ENCODE data around the gene TOX2.

Gene TOX2

DNA sequence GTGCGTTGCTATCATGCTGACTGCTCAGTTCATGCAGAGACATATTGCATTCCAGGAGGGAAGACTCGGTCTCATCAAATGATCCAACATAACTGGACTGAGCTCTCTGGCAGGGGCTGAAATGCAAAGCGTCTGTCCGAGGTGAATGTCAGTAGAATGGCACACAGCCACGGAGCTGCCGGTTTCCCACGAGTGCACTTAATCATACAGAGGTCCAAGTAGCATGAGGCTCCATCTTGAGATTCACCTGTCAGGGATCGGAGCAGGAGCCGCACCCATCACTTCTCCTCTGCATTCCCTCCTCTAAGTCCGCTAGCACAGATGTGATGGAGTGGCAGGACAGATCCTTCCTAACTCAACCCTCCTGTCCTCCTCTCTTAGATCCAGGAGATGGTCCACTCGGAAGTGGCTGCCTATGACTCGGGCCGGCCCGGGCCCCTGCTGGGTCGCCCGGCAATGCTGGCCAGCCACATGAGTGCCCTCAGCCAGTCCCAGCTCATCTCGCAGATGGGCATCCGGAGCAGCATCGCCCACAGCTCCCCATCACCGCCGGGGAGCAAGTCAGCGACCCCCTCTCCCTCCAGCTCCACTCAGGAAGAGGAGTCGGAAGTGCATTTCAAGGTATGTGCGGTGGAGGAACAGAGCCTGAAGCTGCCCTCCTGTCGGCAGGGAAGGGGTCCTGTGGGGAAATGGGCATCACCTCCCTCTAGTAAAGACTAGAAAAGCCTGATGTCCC is 136.4 kb downstream of the TOX2 start:
- Histone ChIP-seq H3K27me3 (replicated peaks; ENCODE audit: control insufficient read depth, insufficient read depth, low read length, poor library complexity, severe bottlenecking) (no peaks in the 10 kb centered on the region), H3K9me3 (ENCODE audit: control insufficient read depth, low read length) (no peaks in the 10 kb centered on the region), H3K4me3 (ENCODE audit: insufficient read depth, low read depth, low read length, poor library complexity, severe bottlenecking) (no peak overlapping the region), H3K4me1 (ENCODE audit: control insufficient read depth, insufficient read depth, low read length, poor library complexity, severe bottlenecking) (no peaks in the 10 kb centered on the region), H3K27ac (ENCODE audit: insufficient read depth, low read length, poor library complexity, severe bottlenecking) (no peak overlapping the region), H3K36me3 (ENCODE audit: control insufficient read depth, insufficient read depth, low read length) (no peaks in the 10 kb centered on the region)
- no peak for DNase-seq

DNA sequence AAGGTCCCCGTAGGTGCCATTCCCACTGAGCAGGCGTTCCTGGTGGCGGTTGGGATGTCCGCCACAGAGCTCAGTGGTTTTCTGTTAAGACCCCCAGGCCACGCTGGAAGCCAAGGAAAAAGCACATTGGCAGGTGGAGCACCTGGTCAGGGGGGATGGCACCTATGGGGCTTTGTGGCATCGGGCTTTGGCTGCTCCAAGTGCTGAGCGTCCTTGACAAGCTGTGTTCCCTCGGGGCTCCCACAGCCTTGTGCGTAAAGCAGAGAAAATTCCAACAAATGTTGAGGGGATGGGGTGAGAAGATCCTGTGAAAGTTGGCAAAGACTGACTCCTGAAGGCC is 137.0 kb downstream of the TOX2 start:
- no peak for DNase-seq
- Histone ChIP-seq H3K9me3 (ENCODE audit: control insufficient read depth, low read length) (no peaks in the 10 kb centered on the region), H3K27me3 (replicated peaks; ENCODE audit: control insufficient read depth, insufficient read depth, low read length, poor library complexity, severe bottlenecking) (no peaks in the 10 kb centered on the region)

DNA sequence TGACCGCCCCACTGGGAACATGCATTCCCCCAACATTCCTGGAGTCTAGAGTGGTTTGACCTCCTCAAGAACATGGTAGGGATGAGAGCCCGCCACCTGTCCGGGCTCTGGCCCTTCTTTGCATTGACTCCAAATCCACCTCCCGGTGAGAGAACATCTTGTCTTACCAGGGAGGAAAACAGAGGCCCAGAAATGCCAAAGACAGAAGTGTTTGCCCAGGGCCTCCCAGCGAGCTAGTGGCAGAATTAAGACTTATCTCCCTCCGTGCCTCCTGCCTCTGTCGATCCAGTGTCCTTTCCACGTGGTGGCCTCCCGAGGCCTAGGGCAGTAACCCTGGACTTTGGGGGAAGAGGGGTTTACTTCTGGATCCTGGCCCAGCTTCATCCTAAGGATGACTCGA is 137.5 kb downstream of the TOX2 start:
- no peak overlapping the region for H3K4me3 ChIP-seq (ENCODE audit: insufficient read depth, low read depth, low read length, poor library complexity, severe bottlenecking)
- no peaks in the 10 kb centered on the region for H3K36me3 ChIP-seq (ENCODE audit: control insufficient read depth, insufficient read depth, low read length)
- H3K27ac ChIP-seq (ENCODE audit: insufficient read depth, low read length, poor library complexity, severe bottlenecking), result no peak overlapping the region
- no peak for DNase-seq
- no peaks in the 10 kb centered on the region for H3K27me3 ChIP-seq (replicated peaks; ENCODE audit: control insufficient read depth, insufficient read depth, low read length, poor library complexity, severe bottlenecking)
- H3K4me1 ChIP-seq (ENCODE audit: control insufficient read depth, insufficient read depth, low read length, poor library complexity, severe bottlenecking), result no peaks in the 10 kb centered on the region
- H3K9me3 ChIP-seq (ENCODE audit: control insufficient read depth, low read length), result no peaks in the 10 kb centered on the region

More for the DNA sequence above, 137.0 kb downstream of the TOX2 start:
- no peak overlapping the region for H3K4me3 ChIP-seq (ENCODE audit: insufficient read depth, low read depth, low read length, poor library complexity, severe bottlenecking)
- no peaks in the 10 kb centered on the region for H3K36me3 ChIP-seq (ENCODE audit: control insufficient read depth, insufficient read depth, low read length)
- H3K27ac ChIP-seq (ENCODE audit: insufficient read depth, low read length, poor library complexity, severe bottlenecking), result no peak overlapping the region
- H3K4me1 ChIP-seq (ENCODE audit: control insufficient read depth, insufficient read depth, low read length, poor library complexity, severe bottlenecking), result no peaks in the 10 kb centered on the region

DNA sequence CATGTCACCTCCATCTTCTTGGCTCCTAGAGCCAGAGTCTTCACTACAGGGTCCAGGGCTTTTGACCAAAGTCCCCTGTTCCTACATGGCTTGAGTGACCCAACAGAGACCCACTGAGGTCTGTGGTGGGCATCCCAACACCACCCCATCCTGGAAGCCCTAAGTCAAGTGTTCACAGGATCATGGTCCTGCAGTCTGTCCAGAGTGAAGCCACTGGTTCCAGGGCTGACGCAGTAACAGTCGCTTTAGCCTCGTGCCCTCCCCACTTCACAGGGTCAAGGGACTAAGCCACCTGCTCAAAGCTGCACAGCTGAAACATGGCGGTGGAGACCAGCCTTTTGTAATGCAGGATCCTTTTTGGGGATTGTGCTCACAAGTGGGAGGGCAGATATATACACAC is 138.4 kb downstream of the TOX2 start:
- H3K9me3 ChIP-seq (ENCODE audit: control insufficient read depth, low read length), result no peaks in the 10 kb centered on the region
- H3K27ac ChIP-seq (ENCODE audit: insufficient read depth, low read length, poor library complexity, severe bottlenecking), result no peak overlapping the region
- no peaks in the 10 kb centered on the region for H3K36me3 ChIP-seq (ENCODE audit: control insufficient read depth, insufficient read depth, low read length)
- H3K27me3 ChIP-seq (replicated peaks; ENCODE audit: control insufficient read depth, insufficient read depth, low read length, poor library complexity, severe bottlenecking), result no peaks in the 10 kb centered on the region
- H3K4me3 ChIP-seq (ENCODE audit: insufficient read depth, low read depth, low read length, poor library complexity, severe bottlenecking), result no peak overlapping the region
- no peak for DNase-seq
- H3K4me1 ChIP-seq (ENCODE audit: control insufficient read depth, insufficient read depth, low read length, poor library complexity, severe bottlenecking), result no peaks in the 10 kb centered on the region

DNA sequence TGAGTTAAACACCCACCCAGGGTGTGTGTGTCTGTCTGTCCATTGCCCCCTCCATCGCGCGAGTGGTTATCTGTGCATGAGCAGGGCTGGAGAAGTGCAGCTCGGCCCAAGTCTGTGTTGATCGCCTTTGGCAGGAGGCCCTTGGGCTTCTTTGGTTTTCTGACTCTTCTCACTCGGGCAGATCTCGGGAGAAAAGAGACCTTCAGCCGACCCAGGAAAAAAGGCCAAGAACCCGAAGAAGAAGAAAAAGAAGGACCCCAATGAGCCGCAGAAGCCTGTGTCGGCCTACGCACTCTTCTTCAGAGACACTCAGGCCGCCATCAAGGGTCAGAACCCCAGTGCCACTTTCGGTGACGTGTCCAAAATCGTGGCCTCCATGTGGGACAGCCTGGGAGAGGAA is 139.5 kb downstream of the TOX2 start:
- H3K27ac ChIP-seq (ENCODE audit: insufficient read depth, low read length, poor library complexity, severe bottlenecking), result no peak overlapping the region
- H3K36me3 ChIP-seq (ENCODE audit: control insufficient read depth, insufficient read depth, low read length), result no peaks in the 10 kb centered on the region
- H3K4me3 ChIP-seq (ENCODE audit: insufficient read depth, low read depth, low read length, poor library complexity, severe bottlenecking), result no peak overlapping the region
- no peaks in the 10 kb centered on the region for H3K9me3 ChIP-seq (ENCODE audit: control insufficient read depth, low read length)
- H3K27me3 ChIP-seq (replicated peaks; ENCODE audit: control insufficient read depth, insufficient read depth, low read length, poor library complexity, severe bottlenecking), result no peaks in the 10 kb centered on the region
- no peak for DNase-seq
- no peaks in the 10 kb centered on the region for H3K4me1 ChIP-seq (ENCODE audit: control insufficient read depth, insufficient read depth, low read length, poor library complexity, severe bottlenecking)

DNA sequence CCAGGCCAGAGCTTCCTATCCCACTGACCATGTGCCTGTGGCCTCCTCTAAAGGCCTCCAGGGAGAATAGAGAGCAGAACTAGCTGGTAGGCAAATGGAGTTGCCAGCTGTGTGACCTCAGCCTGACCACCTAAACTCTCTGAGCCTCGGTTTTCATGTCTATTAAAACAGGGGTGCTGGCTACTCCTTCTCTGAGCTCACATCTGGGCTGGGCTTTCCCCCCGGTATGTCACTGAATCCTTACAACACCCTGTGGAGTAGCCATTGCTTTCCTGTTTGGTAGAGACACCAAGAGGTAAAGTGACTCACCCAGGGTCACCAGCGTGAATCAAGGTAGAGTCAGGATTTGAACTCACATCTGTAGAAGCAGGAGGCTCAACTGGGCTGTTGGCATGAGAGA is 140.2 kb downstream of the TOX2 start:
- Histone ChIP-seq H3K36me3 (ENCODE audit: control insufficient read depth, insufficient read depth, low read length) (no peaks in the 10 kb centered on the region), H3K4me1 (ENCODE audit: control insufficient read depth, insufficient read depth, low read length, poor library complexity, severe bottlenecking) (no peaks in the 10 kb centered on the region), H3K27me3 (replicated peaks; ENCODE audit: control insufficient read depth, insufficient read depth, low read length, poor library complexity, severe bottlenecking) (no peaks in the 10 kb centered on the region), H3K4me3 (ENCODE audit: insufficient read depth, low read depth, low read length, poor library complexity, severe bottlenecking) (no peak overlapping the region), H3K9me3 (ENCODE audit: control insufficient read depth, low read length) (no peaks in the 10 kb centered on the region), H3K27ac (ENCODE audit: insufficient read depth, low read length, poor library complexity, severe bottlenecking) (no peak overlapping the region)
- DNase-seq, result no peak

DNA sequence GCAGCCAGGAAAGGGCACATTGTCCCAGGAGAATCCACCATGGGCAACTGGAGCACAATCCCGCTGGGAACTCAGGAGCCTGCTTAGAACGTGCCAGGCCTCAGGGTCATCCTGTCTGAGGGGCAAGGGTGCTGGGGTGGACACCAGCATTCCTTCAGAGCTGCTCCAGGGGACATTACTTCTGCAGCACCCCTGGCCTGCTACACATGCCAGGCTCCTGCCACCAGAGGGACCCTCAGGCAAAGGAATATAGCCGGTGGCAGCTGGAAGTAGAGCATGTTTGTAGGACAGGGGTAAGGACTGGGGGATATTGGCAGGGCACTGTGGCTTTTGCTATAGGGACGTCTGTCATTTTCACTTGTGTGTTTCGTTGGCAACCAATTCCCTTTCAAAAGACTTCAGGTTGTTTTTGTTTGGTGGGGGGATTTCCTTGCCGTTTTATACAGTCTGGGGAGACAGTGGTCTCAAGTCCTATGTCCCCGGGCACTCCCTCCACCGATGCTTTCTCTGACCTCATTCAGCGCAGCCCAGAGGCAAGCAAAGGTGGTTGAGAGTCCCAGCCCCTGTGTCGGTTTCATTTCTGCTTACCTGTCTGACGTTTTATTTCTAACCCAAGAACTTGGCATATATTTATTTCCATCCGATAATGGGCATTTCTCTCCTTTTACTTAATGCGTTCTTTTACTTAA is 141.5 kb downstream of the TOX2 start:
- no peaks in the 10 kb centered on the region for H3K27me3 ChIP-seq (replicated peaks; ENCODE audit: control insufficient read depth, insufficient read depth, low read length, poor library complexity, severe bottlenecking)
- DNase-seq, result peak in 1 of 3 donors; percentile 31
- no peaks in the 10 kb centered on the region for H3K36me3 ChIP-seq (ENCODE audit: control insufficient read depth, insufficient read depth, low read length)
- H3K4me1 ChIP-seq (ENCODE audit: control insufficient read depth, insufficient read depth, low read length, poor library complexity, severe bottlenecking), result no peaks in the 10 kb centered on the region
- no peak overlapping the region for H3K27ac ChIP-seq (ENCODE audit: insufficient read depth, low read length, poor library complexity, severe bottlenecking)
- no peak overlapping the region for H3K4me3 ChIP-seq (ENCODE audit: insufficient read depth, low read depth, low read length, poor library complexity, severe bottlenecking)
- H3K9me3 ChIP-seq (ENCODE audit: control insufficient read depth, low read length), result no peaks in the 10 kb centered on the region

DNA sequence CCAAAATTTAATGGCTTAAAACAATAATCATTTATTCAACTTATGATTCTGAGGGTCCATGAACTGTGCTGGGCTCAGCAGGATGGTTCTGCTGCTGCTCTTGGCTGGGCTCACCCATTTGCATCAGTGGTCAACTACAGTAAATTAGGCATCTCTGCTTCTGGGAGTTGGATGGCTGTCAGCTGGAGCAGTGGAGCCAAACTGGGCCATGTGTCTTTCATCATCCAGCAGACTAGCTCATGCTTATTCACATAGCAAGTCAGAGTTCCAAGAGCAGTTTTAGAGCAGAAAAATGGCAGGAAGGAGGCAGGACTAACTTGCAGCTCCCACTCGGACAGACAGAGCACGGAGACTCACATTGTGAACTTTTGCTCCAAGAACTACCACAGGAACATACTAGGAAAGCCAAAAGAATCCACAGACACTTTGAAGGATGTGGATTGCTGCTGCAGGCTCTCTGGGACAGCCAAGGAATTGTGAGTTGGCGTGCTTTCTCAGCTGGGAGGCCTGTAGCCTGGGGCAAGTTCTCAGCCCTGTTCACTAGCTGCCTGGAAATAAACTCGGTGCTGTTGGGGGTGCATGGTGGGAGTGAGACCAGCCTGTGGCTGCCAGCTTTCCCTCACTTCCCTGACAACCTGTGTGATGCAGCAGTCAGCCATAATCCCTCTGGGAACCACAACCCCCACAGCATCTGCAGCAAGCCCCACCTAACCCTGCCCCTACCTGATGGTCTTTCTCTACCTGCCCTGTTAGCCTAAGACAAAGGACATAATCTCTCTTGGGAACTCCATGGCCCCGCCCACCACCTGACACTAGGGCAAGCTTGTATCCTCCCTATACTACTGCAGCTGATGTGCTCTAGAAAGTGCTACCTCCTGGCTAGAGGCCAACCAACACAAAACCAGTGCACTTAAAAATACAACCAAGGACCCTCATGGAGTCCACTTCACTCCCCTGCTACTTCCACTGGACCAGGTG is 143.3 kb downstream of the TOX2 start:
- H3K4me3 ChIP-seq (ENCODE audit: insufficient read depth, low read depth, low read length, poor library complexity, severe bottlenecking), result no peak overlapping the region
- H3K4me1 ChIP-seq (ENCODE audit: control insufficient read depth, insufficient read depth, low read length, poor library complexity, severe bottlenecking), result no peaks in the 10 kb centered on the region
- no peaks in the 10 kb centered on the region for H3K9me3 ChIP-seq (ENCODE audit: control insufficient read depth, low read length)
- DNase-seq, result no peak
- H3K36me3 ChIP-seq (ENCODE audit: control insufficient read depth, insufficient read depth, low read length), result no peaks in the 10 kb centered on the region
- no peak overlapping the region for H3K27ac ChIP-seq (ENCODE audit: insufficient read depth, low read length, poor library complexity, severe bottlenecking)
- no peaks in the 10 kb centered on the region for H3K27me3 ChIP-seq (replicated peaks; ENCODE audit: control insufficient read depth, insufficient read depth, low read length, poor library complexity, severe bottlenecking)

DNA sequence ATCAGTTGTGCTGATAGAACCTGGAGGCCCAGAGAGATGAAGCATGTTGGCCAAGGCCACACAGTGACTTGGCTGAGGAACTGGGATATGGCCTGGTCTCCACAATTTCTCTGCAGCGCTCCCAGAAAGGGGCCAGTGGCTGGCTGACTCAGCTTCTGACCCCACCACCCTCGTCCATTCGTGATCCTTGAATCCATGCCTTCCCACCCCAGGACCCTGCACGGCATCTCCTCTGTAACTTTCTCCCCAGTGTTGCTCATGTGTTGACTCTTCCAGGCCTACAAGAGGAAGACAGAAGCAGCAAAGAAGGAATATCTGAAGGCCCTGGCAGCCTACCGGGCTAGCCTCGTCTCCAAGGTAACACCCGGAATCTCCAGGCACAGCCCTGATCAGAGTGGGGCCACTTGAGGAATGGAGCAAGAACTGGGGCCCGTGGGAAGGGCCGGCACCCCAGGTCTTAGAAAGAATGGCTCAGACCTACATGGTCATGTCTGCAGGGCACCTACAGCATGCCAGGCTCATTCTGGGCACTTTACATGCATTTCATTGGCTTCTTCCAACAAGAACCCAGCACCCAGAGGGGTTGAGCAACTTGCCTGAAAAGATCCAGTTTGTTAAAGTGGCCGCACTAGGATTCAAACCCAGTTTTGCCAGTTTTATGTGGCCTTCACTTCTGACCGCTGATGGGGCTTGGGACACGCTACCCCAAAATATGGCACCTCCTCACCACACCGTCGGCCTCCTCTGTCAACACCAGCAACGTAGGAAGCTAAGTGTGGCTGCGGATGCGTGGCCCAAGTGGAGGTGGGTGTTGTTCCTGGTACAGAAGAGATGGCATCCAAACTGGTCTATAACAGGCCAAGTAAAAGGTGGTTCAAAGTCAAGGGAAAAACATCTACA is 150.1 kb downstream of the TOX2 start:
- Histone ChIP-seq H3K27ac (ENCODE audit: insufficient read depth, low read length, poor library complexity, severe bottlenecking) (no peak overlapping the region), H3K36me3 (ENCODE audit: control insufficient read depth, insufficient read depth, low read length) (no peaks in the 10 kb centered on the region), H3K9me3 (ENCODE audit: control insufficient read depth, low read length) (no peaks in the 10 kb centered on the region), H3K4me1 (ENCODE audit: control insufficient read depth, insufficient read depth, low read length, poor library complexity, severe bottlenecking) (peaks cover 15% of the 10 kb centered on the region), H3K27me3 (replicated peaks; ENCODE audit: control insufficient read depth, insufficient read depth, low read length, poor library complexity, severe bottlenecking) (peaks cover 4% of the 10 kb centered on the region), H3K4me3 (ENCODE audit: insufficient read depth, low read depth, low read length, poor library complexity, severe bottlenecking) (no peak overlapping the region)
- DNase-seq, result no peak
